HFF-Myc (cell line): ENCODE results near the gene TMED3.
"Not testable (repeated sequence)": the region's sequence is repeated elsewhere in the genome, so short reads cannot be mapped to it uniquely, and the experiment has no call there.

ENCODE experiments used
- DNase-seq: peaks from one replicate; pipeline ENCODE4 v3.0.0-alpha.2; 2011; ENCODE audit warnings: low read depth; ENCODE audit errors: extremely low read depth
- H3K4me3 ChIP-seq: replicated peaks from 2 replicates; pipeline ENCODE4 v1.5.1; 2011; ENCODE audit warnings: low read depth, mild to moderate bottlenecking, control low read depth, low read length
- TF ChIP-seq, protein P1 (sequence below): IDR thresholded peaks from 2 replicates; pipeline ENCODE4 v1.5.1; 2012; ENCODE audit warnings: mild to moderate bottlenecking, low read depth, low read length, control low read depth; ENCODE audit errors: missing control alignments

TMED3 gene

DNA sequence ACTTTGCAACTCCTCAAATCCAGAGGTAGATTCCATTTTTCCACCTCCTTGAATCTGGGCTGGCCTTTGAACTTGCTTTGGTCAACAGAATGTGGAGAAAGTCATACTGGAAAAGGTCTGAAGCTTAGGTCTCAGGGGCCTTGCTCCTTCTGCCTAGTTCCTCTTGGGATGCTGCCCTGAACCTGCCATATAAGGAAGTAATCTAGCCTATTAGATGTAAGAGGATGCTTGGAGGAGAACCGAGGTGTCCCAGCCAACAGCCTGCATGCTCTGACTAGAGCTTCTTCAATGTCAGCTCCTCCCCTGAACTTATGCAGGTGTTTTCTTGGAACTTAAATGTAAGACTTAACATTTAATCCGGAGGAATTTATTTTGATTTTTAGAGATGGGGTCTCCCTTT, 2.0 kb upstream of the TMED3 start:
- DNase-seq: no peak
- no peak overlapping the region for H3K4me3 ChIP-seq

DNA sequence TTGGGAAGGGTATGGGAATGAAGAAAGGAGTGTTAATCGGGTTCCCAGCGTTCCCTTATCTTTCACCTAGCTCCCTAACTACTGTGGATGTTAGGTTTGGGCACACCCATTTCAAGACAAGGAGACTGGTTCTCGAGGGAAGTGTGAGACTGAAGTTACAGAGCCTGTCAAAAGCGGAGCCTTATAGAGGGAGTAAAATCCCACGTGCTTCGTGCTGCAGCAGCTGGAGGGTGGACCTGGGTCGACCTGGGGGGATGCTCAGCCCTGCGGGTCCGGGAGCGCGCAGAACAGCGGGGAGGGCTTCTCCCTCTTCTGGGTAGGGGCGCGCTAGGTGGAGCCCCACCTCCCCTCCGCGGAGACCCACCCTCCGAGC, 314 bp upstream of the TMED3 start:
- TF ChIP-seq, protein P1, sequence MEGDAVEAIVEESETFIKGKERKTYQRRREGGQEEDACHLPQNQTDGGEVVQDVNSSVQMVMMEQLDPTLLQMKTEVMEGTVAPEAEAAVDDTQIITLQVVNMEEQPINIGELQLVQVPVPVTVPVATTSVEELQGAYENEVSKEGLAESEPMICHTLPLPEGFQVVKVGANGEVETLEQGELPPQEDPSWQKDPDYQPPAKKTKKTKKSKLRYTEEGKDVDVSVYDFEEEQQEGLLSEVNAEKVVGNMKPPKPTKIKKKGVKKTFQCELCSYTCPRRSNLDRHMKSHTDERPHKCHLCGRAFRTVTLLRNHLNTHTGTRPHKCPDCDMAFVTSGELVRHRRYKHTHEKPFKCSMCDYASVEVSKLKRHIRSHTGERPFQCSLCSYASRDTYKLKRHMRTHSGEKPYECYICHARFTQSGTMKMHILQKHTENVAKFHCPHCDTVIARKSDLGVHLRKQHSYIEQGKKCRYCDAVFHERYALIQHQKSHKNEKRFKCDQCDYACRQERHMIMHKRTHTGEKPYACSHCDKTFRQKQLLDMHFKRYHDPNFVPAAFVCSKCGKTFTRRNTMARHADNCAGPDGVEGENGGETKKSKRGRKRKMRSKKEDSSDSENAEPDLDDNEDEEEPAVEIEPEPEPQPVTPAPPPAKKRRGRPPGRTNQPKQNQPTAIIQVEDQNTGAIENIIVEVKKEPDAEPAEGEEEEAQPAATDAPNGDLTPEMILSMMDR: no peak
- H3K4me3 ChIP-seq: peak overlapping the region; percentile 99
- DNase-seq: no peak

More for the DNA sequence above, 2.0 kb upstream of the TMED3 start:
- TF ChIP-seq, protein P1: no peak

DNA sequence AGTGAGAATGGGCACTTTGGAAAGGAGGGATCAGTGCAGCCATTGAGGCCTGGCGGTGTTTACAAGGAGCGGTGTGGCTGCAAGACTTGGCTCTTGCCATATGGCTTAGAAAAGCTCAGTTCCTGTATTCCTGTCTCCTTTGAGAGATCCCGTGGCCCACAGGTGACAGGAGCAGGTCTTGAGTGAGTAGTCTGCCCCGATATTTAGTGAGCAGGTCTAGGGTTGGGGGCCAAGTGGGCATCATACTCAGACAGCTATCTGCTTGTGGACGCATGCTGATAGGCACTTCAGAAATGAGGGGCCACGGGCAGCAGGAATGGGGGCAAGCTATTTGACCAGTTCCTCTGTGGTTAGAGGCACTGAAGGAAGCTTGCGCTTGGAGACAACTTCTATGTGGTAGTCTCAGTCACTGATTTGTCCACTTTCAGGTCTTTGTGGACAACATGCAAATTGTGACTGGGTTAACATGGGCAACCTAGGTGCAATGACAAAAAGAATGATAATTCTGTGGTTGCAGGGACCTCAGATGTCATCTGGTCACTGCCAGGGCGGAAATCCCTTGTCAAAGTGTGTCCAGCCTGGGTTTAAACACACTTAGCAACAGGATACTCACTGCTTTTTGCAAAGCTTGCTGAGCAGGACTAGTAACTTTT, 1.1 kb downstream of the TMED3 start:
- TF ChIP-seq, protein P1: no peak
- DNase-seq: no peak

DNA sequence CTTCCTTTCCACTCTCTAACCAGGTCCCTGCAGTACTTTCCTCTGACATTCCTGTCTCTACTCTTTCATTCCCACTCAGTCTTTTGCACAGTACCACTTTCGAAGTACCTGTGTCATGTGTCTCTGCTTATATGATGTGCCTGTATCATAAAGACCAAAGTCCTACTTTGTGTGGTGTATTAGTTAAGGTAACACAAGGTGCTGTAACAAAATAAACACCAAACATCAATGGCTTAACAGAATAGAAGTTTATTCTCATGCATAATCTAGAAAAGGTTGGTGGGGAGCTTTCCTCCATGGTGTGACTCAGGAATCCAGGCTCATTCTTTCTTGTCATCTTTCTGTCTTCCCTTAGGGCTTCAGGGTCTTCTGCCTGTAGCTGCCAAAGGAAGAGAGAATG, 3.3 kb downstream of the TMED3 start:
- DNase-seq: no peak
- TF ChIP-seq, protein P1: no peak
- no peak overlapping the region for H3K4me3 ChIP-seq

More for the DNA sequence above, 1.1 kb downstream of the TMED3 start:
- peak overlapping the region; percentile 99 for H3K4me3 ChIP-seq

DNA sequence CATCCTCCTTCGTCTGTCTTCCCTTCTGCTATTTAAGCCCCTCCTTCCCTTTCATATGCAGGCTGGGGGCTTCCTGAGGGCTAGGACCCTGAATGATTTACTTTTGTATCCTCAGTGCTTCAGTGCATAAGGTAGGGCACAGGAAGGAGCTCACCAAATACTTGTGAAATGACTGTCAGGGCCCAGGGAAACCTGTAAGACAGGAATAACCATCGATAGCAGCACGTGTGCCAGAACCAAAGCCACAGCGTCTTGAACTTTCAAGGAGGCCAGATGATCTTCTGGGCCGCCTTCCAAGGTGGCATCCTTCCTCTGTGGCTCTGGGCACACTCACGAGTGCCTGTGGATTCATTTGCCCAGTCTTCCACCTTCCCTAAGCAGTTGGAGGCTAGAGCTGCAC, 3.9 kb downstream of the TMED3 start:
- TF ChIP-seq, protein P1: no peak
- no peak overlapping the region for H3K4me3 ChIP-seq
- DNase-seq: no peak

DNA sequence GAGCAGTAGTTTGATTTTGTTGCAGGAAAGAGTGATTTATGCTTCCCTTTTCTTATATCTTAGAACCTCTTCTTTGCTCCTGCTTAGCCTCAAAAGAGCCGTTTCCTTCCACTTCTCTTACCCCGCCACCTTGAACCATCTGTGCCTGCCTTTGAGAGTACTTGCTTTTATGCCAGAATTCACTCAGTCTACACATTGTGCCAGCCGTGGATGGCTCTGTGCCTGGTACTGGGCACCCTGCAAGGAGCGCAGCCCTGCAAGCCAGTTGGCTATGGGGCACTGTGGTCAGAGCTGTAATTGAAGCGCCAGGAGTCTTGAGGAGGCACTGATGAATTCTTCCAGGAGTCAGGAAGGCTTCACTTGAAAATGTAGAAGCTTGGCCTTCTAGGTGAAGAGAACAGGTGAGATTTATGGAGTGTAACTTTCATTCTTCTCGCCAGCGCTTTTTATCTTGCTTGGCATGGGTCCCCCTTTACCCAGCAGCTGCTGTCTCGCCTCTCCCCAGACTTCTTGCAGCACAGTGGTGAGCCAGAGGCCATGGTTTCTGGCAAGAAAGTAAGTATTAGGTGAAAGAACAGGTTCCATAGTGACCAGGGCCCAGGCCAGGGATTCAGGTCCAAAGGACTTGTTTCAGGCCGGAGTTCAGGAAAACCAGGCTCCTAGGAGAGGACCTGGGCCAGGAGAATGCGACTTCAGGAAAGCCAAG, 4.9 kb downstream of the TMED3 start:
- no peak overlapping the region for H3K4me3 ChIP-seq
- DNase-seq: no peak
- TF ChIP-seq, protein P1: no peak

DNA sequence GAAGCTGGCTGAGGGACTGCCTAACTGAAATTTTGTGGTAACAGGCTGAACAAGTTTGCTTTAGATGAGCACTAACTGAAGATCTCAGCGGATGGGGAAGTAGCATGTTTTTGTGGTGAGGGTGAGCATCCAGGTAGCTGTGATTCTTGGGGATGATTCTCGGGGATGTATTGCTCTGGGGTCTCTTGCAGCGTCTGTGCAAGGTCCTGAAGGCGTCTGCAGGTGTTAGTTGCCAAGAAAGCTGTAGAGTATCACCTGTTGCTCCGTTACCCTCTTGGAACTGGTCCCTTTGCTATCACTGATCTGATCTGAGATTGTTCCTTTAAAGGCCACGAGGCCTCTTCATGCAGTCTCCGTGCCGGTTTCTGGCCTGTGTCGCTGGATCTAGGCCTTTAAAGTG, 6.0 kb downstream of the TMED3 start:
- TF ChIP-seq, protein P1: no peak
- no peak for DNase-seq
- H3K4me3 ChIP-seq: no peak overlapping the region

DNA sequence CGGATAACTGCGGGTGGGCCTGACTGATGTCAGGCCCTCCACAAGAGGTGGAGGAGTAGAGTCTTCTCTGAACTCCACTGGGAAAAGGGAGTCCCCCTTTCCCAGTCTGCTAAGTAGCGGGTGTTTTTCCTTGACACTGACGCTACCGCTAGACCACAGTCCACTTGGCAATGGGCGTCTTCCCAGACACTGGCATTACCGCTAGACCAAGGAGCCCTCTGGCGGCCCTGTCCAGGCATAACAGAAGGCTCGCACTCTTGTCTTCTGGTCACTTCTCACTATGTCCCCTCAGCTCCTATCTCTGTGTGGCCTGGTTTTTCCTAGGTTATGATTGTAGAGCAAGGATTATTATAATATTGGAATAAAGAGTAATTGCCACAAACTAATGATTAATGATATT, 9.1 kb downstream of the TMED3 start:
- H3K4me3 ChIP-seq, DNase-seq: not testable (repeated sequence)
